Parathyroid adenoma (tissue), 2 donors: ENCODE measurements around the gene OR6B2.

Source experiments
- H2AFZ ChIP-seq: fragments of 300-600 bp; sonication (generic); one replicate; pipeline ENCODE4 v1.7.0; 2017; ENCODE audit warnings: antibody characterized with exemption, mild to moderate bottlenecking
- H3K27ac ChIP-seq: fragments of 300-600 bp; sonication (generic); one replicate; pipeline ENCODE4 v1.7.0; 2017
- H3K27me3 ChIP-seq: fragments of 300-600 bp; sonication (generic); one replicate; pipeline ENCODE4 v1.7.0; 2017; ENCODE audit warnings: low read length; ENCODE audit not compliant: control insufficient read depth, insufficient read depth
- H3K36me3 ChIP-seq: fragments of 300-600 bp; sonication (generic); one replicate; pipeline ENCODE4 v1.7.0; 2017; ENCODE audit warnings: low read length; ENCODE audit not compliant: control insufficient read depth, insufficient read depth
- H3K4me1 ChIP-seq: fragments of 300-600 bp; sonication (generic); one replicate; pipeline ENCODE4 v1.7.0; 2017; ENCODE audit warnings: control low read depth
- H3K4me2 ChIP-seq: fragments of 300-600 bp; sonication (generic); one replicate; pipeline ENCODE4 v1.7.0; 2017; ENCODE audit warnings: low read length
- H3K4me3 ChIP-seq: fragments of 300-600 bp; sonication (generic); one replicate; pipeline ENCODE4 v1.7.0; 2017; ENCODE audit warnings: low read depth, low read length
- H3K79me2 ChIP-seq: fragments of 300-600 bp; sonication (generic); one replicate; pipeline ENCODE4 v1.7.0; 2017; ENCODE audit warnings: control low read depth
- H3K9ac ChIP-seq: fragments of 300-600 bp; sonication (generic); one replicate; pipeline ENCODE4 v1.7.0; 2017; ENCODE audit warnings: mild to moderate bottlenecking
- H3K9me3 ChIP-seq: fragments of 300-600 bp; sonication (generic); one replicate; pipeline ENCODE4 v1.7.0; 2017; ENCODE audit warnings: low read length; ENCODE audit not compliant: control insufficient read depth
- CTCF ChIP-seq: fragments of 300-600 bp; sonication (generic); IDR thresholded peaks from one replicate; pipeline ENCODE4 v1.7.0; 2017; ENCODE audit warnings: antibody characterized with exemption, mild to moderate bottlenecking
- donor health status: primary hyperparathyroidism.

Gene OR6B2

GRCh38 chr2:240043279-240043989, 13.2 kb upstream of the OR6B2 start:
- H3K27me3 ChIP-seq: no peaks in the 10 kb centered on the region
- no peak overlapping the region for H2AFZ ChIP-seq

GRCh38 chr2:240042740-240043139, 12.5 kb upstream of the OR6B2 start:
- no peaks in the 10 kb centered on the region for H3K36me3 ChIP-seq
- H3K9me3 ChIP-seq: no peaks in the 10 kb centered on the region
- no peaks in the 10 kb centered on the region for H3K79me2 ChIP-seq
- H2AFZ ChIP-seq: no peak overlapping the region
- no peaks in the 10 kb centered on the region for H3K4me1 ChIP-seq
- H3K4me2 ChIP-seq: no peak overlapping the region
- H3K27ac ChIP-seq: no peak overlapping the region
- H3K9ac ChIP-seq: no peak overlapping the region
- H3K27me3 ChIP-seq: no peaks in the 10 kb centered on the region
- TF ChIP-seq CTCF: no peak
- H3K4me3 ChIP-seq: no peak overlapping the region

More at GRCh38 chr2:240043279-240043989, 13.2 kb upstream of the OR6B2 start:
- no peaks in the 10 kb centered on the region for H3K4me1 ChIP-seq
- TF ChIP-seq CTCF: no peak
- no peak overlapping the region for H3K4me2 ChIP-seq
- H3K4me3 ChIP-seq: no peak overlapping the region
- H3K27ac ChIP-seq: no peak overlapping the region
- no peaks in the 10 kb centered on the region for H3K36me3 ChIP-seq
- no peaks in the 10 kb centered on the region for H3K79me2 ChIP-seq
- no peaks in the 10 kb centered on the region for H3K9me3 ChIP-seq
- H3K9ac ChIP-seq: no peak overlapping the region

- Histone ChIP-seq H3K4me1 (no peaks in the 10 kb centered on the region), H3K36me3 (no peaks in the 10 kb centered on the region), H3K4me3 (no peak overlapping the region), H3K27ac (no peak overlapping the region), H3K79me2 (no peaks in the 10 kb centered on the region), H2AFZ (no peak overlapping the region), H3K4me2 (no peak overlapping the region), H3K27me3 (no peaks in the 10 kb centered on the region), H3K9me3 (no peaks in the 10 kb centered on the region), H3K9ac (no peak overlapping the region)
- TF ChIP-seq CTCF: no peak
Measured at GRCh38 chr2:240041363-240041762, 11.1 kb upstream of the OR6B2 start.

GRCh38 chr2:240037358-240037757, 7.1 kb upstream of the OR6B2 start:
- Histone ChIP-seq H3K27me3 (no peaks in the 10 kb centered on the region), H3K9ac (no peak overlapping the region), H3K79me2 (no peaks in the 10 kb centered on the region), H3K4me3 (no peak overlapping the region), H2AFZ (no peak overlapping the region), H3K27ac (no peak overlapping the region), H3K4me2 (no peak overlapping the region), H3K4me1 (no peaks in the 10 kb centered on the region), H3K36me3 (no peaks in the 10 kb centered on the region), H3K9me3 (no peaks in the 10 kb centered on the region)
- no peak for TF ChIP-seq CTCF

GRCh38 chr2:240033330-240033678, 3.1 kb upstream of the OR6B2 start:
- no peaks in the 10 kb centered on the region for H3K36me3 ChIP-seq
- H3K4me3 ChIP-seq: no peak overlapping the region
- no peaks in the 10 kb centered on the region for H3K4me1 ChIP-seq
- TF ChIP-seq CTCF: no peak
- H2AFZ ChIP-seq: no peak overlapping the region
- H3K27ac ChIP-seq: no peak overlapping the region
- H3K9me3 ChIP-seq: no peaks in the 10 kb centered on the region
- no peaks in the 10 kb centered on the region for H3K27me3 ChIP-seq
- no peaks in the 10 kb centered on the region for H3K79me2 ChIP-seq
- no peak overlapping the region for H3K4me2 ChIP-seq
- H3K9ac ChIP-seq: no peak overlapping the region
